GM19099 (cell line): ENCODE results near the gene GPR37.

Experiments used
- POLR2A ChIP-seq: IDR thresholded peaks from 3 replicates; pipeline ENCODE4 v1.6.1; 2011; ENCODE audit warnings: low read depth; ENCODE audit not compliant: insufficient read length; ENCODE audit errors: extremely low read depth

GPR37 gene

GRCh38 chr7:124764847-124765400, 668 bp downstream of the GPR37 start:
- no peak for TF ChIP-seq POLR2A

- no peak for TF ChIP-seq POLR2A
Measured at GRCh38 chr7:124764051-124764846, 1.3 kb downstream of the GPR37 start.

DNA sequence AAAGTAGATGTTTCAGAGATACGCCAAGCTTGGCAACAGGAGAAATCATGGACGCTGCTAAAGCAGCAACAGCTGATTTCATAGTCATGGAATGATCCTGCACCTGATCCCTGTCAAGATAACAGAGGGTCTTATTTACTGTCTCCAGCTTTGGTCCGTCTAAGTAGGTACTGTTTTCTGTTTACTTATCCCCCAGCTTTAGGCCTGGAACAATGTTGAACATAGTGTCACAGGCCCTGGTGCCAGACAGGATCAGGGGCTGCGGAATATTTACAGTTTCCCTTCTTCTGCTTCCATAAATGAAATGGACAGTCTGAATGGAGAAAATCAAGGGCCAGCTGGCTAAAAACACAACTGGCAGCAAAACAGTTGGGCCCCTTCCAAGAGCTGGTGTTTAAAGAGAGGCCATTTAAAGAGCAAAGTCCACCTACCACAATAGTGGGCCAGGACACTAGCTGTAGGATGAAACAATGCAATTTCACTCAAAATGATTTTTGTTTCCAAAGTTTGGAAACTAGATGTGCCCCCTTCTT, 2.9 kb downstream of the GPR37 start:
- TF ChIP-seq POLR2A, result no peak

DNA sequence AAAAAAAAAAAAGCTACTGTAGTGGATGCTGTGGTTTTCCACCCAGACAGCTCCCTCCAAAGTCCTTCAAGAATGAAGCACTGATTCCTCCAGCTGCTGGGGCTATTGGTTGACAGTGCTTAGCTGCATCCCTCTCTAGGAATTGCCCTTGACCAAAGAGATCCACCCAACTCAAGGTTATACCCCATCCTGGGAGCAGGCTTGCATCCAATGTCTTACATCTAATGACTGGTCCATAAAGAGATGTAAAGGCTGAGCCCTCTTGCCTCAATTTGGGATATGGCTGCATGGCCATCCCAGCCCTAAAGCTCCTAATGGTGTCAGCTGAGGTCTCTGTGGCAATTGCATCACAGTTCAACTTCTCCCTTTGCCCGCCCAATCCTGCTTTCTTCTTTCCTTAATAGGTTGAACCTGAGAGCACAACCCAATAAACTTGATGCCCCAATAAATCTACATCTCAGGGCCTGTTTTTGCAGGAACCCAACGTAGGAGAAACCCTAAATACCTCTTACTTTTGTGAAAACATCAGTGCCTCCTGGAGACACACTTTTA, 4.4 kb downstream of the GPR37 start:
- TF ChIP-seq POLR2A, result no peak

DNA sequence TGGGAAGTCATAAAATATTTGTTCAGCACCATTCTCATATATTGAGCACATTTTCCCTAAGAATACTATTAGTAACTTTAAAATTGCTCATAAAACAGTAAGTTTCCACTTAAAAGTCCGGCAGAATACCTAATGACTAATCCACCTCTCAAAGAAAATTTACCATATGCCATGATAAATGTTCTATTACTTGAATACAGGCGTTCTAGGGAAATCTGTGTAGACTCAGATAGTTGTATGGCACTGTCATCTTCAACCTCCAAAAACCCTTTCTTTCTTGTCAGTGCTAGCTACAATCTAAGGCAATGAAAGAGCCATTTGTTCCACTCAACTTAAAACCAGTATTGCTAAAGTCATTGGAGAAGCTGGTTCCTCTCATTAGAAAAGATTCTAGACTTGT, 7.3 kb downstream of the GPR37 start:
- TF ChIP-seq POLR2A, result no peak

DNA sequence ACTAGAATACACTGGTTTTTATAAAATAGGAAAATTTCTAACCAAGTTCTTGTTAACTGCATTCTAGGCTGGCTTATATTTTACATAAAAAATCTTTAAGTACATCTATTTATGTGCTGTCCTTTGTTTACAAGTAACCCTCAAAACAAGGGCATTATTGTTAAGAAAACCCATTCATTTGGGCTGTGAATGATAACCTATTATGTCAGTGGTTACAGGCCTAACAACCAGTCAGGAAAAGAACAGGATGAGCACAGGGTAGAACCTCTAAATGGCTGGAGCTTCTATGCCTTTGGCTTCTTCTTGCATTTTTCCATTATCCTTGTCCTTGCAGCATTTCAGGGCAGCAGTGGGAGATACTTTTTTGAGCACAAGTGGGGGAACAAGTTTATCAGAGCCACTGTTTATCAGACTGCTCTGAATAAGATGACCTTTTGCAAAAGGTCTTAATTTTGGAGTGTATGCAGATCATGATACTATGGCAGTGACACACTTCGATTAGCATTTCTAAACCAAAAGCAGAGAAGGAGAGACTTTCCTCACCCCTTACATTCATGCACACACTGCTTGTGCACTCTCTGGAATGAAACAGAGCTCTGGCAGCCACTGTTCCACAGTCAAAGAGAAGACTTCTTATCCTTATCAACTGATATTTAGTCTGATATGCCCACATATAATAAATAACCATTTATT, 10.9 kb downstream of the GPR37 start:
- TF ChIP-seq POLR2A, result no peak

DNA sequence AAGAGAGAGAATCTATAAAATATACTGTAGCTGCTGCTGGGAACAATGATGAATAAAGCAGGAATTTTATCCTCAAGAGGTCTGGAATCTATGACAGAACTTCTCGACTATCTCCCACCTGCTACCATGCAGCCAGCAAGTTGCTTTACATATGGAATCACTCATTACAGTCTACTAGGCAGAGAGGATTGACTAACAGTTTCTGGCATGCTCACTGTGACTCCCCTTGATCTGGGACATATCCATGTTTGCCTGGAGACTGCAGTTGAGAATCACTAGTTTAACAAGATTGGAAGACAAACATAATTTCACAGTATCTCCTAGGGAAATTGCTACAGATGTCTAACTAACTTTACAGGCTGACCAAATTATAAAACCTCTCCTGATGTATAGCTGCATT, 13.3 kb downstream of the GPR37 start:
- no peak for TF ChIP-seq POLR2A

GRCh38 chr7:124751027-124751426, 14.6 kb downstream of the GPR37 start:
- no peak for TF ChIP-seq POLR2A

DNA sequence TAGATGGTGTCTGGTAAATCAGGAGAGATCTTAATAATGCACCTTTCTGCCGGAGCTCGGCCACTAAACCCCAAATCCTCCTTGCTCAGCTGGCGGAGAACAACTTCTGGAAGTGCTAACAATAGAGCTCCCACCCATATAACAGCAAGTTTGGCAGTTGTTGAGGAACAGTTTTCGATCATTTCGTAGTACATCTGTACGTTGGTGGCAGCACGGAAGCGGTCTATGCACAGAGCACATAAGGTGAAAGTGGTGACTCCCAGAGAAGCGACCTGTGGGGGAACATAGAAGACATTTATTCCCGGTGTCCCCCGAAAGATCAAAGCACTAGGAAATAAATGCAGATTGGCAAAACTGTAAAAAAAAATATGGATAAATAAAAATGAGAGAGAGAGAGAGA, 18.5 kb downstream of the GPR37 start:
- no peak for TF ChIP-seq POLR2A

DNA sequence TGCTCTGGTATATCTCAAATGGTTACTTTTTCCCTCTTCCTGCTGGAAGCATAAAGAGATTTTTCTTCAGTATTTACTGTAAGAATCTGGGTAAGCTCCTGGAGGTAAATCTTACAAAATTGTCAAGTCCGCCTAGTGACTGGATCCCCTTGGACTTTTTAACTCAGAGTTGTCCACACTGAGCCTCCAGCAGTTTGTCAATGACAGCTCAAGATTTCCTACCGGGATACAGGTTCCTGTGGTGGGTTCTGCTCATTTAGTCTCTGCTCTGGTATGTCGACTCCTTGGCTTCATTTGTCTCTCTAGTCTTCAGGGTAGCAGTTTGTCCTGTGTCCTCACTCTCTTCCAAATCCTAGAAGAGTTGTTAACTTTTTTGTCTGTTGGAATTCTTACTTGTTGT, 27.0 kb downstream of the GPR37 start:
- TF ChIP-seq POLR2A, result no peak

GRCh38 chr7:124737760-124738300, 27.8 kb downstream of the GPR37 start:
- no peak for TF ChIP-seq POLR2A

DNA sequence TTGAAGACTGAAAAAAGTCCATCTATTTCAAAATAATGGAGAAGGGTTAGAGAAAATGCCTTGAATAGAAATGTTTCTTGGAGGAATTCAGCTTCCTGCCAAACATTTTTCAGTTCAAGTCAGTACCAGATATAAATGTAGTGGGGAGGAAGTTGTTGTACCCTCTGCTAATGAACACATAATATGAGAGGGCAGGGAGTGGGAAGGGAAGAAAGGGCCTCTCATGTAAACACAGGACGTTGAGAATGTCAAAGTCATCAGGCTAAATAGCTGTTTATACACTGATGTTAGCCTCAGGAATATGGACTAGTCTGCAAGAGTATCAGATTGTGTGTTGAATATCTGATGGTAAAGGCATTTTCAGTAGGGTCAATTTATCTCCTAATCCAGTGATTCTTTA, 37.0 kb downstream of the GPR37 start:
- TF ChIP-seq POLR2A, result no peak

DNA sequence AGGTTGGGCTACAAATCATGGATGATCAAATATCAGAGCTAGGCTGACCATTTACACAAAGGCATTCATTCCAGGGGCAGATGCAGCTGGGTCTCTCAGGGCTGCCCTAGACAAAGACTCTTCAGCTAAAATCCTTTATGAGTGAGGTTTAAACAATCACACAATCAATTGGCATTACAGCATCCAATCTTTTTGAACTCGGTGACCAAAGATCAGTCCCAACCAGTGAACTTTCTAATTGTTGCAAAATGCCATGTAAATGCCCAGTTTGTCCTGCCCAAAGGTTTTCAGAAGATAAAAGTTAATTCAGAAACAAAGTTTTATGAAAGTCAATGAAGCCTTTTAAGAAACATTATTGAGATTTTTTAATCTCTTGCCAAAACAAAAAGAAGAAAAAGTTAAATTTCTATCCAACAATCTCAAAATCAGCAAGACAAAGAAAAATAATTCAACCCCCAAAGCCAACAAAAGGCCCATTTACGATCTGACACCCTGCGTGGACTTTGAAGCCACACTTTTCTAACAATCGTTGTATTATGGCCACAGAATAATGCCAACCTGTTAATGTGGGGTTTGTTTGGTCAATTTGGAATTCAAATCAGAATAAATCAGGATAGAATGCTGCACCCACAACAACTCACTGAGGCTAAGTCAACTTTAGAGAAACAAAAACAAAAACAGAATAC, 40.9 kb downstream of the GPR37 start:
- TF ChIP-seq POLR2A, result no peak

- TF ChIP-seq POLR2A, result no peak
Measured at GRCh38 chr7:124724079-124724478, 41.5 kb downstream of the GPR37 start.

- TF ChIP-seq POLR2A, result no peak
Measured at GRCh38 chr7:124723012-124723411, 42.6 kb downstream of the GPR37 start.
